GM18508 (cell line): ENCODE measurements around the gene RHOB.

ENCODE experiments used
- ATAC-seq: cut with Tn5 transposase; IDR thresholded peaks from one replicate; pipeline ENCODE4 v1.9.1; 2021; ENCODE audit warnings: moderate number of reproducible peaks; ENCODE audit not compliant: insufficient read depth, unreplicated experiment

Gene RHOB

GRCh38 chr2:20421988-20422370 lies 24.9 kb upstream of the RHOB start:
- no peak for ATAC-seq

- ATAC-seq = no peak
Measured at GRCh38 chr2:20422402-20423271, 24.2 kb upstream of the RHOB start.

DNA sequence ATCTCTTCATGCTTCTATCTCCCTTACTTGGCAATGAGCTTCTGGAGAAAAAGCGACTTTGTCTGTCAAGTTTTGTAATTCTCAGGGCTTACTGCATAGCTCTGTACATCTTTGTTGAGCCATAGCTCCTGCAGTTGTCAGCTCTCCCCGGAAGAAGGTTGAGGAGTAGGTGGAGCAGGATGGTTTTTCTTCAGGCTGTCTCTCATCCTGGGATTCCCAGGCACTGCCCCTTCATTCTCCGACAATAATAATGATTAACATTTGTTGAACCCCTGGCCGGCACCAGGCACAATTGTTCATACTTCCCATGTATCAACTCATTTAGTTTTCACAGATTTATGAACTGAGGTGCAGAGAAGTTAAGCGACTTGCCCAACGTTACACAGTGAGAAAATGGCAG lies 23.5 kb upstream of the RHOB start:
- ATAC-seq = no peak

DNA sequence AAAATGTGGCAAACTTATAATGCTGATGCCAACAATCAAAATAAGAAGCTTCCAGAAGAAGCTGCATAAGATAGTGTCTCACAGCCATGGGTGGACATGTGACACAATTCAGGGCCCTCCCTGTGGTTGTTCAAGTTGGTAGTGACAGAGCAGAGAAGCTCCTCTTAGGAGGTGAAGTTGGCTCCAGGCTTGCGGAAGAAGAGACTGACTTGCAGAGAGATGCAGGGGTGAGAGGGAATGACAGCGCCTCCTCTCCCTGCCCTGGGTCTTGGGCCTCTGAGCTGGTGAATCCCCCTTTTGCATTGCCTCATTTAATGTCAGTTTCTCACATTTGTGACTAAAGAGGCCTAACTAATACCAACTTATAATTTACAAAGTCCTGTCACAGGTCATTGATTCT lies 23.0 kb upstream of the RHOB start:
- no peak for ATAC-seq

- ATAC-seq = peak; percentile 44
Measured at GRCh38 chr2:20424300-20425290, 22.3 kb upstream of the RHOB start.

GRCh38 chr2:20425371-20425881 lies 21.4 kb upstream of the RHOB start:
- no peak for ATAC-seq

DNA sequence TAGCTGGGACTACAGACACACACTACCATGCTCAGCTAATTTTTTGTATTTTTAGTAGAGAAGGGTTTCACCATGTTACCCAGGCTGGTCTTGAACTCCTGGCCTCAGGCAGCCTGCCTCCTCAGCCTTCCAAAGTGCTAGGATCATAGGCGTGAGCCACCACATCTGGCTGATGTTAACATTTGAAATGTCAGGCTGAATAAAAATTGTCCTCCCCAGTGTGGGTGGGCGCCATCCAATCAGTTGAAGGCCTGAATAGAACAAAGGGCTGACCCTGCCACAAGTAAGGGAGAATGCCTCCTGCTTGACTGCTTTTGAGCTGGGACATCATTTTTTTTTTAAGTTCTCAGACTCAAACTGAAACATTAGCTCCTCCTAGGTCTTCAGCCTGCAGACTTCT lies 21.0 kb upstream of the RHOB start:
- no peak for ATAC-seq

GRCh38 chr2:20427931-20428526 lies 18.8 kb upstream of the RHOB start:
- no peak for ATAC-seq

- ATAC-seq = no peak
Measured at GRCh38 chr2:20428717-20429490, 18.0 kb upstream of the RHOB start.

DNA sequence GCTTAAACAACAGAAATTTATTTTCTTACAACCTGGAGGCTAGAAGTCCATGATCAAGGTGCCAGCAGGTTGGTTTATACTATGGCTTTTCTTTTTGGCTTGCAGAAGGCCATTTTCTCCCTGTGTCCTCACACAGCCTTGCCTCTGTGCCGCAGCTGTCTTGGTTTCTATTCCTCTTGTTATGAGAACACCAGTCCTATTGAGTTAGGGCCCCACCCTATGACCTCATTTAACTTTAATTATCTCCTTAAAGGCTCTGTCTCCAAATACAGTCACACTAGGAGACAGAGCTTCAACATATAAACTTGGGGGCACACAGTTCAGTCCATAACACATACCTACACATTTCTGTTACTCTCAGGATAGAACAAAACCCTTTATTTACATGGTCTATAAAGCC lies 17.3 kb upstream of the RHOB start:
- ATAC-seq = peak; percentile 52

- no peak for ATAC-seq
Measured at GRCh38 chr2:20430035-20430434, 16.8 kb upstream of the RHOB start.

GRCh38 chr2:20430461-20431300 lies 16.2 kb upstream of the RHOB start:
- no peak for ATAC-seq

GRCh38 chr2:20431301-20431698 lies 15.6 kb upstream of the RHOB start:
- no peak for ATAC-seq

GRCh38 chr2:20431772-20432171 lies 15.1 kb upstream of the RHOB start:
- no peak for ATAC-seq

GRCh38 chr2:20432714-20433113 lies 14.2 kb upstream of the RHOB start:
- ATAC-seq = no peak

GRCh38 chr2:20433249-20433648 lies 13.6 kb upstream of the RHOB start:
- ATAC-seq = no peak

DNA sequence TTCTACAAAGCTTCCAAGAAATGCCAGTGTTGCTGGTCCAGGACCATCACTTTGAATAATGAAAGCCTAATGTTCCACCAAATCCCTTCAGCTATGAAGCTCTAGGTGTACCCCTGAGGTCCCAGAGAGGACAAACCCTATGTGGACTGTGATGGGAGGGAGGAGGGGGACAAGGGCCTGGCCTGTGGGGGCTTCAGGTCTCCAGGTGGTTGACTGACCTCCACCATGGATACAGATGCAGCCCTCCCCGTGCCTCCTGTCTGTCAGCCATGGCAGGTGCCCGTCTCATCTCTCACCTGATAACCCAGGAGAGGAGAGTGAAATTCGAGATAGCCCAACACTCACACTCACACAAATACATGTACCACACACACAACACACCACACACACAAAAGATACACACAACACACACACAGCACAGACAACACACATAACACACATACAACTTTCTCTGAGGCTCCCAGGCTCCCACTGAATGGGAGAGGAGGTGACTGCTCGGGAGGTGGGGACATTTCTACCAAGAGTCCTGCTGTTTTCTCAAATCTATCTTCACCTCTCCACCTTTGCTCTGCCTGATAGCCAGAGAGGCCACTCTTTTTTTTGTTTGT lies 12.8 kb upstream of the RHOB start:
- ATAC-seq = no peak

- ATAC-seq = no peak
Measured at GRCh38 chr2:20434588-20435294, 12.1 kb upstream of the RHOB start.
